Measurements from ENCODE around the gene RPS13. TPM values are rescaled to one million over a fixed set of nuclear protein-coding genes. Genes with fewer than 3 reads are reported as not detected.
"Not testable (repeated sequence)": the region's sequence is repeated elsewhere in the genome, so short reads cannot be mapped to it uniquely, and the experiment has no call there.

The RPS13 gene
- total RNA-seq, 4 donors from 2014 or later, result 543 to 1,614 (median 1,223) TPM

GRCh38 chr11:17036666-17037658 is 40.5 kb downstream of the RPS13 start:
- DNase-seq, result no peak
- H3K27me3 ChIP-seq, result no peaks in the 10 kb centered on the region
- H3K27ac ChIP-seq, result no peak overlapping the region
- H3K4me1 ChIP-seq, result no peaks in the 10 kb centered on the region
- intact Hi-C loops (cut with DNase I), result no loop called here
- H3K36me3 ChIP-seq, result no peaks in the 10 kb centered on the region
- no peak overlapping the region for H3K4me3 ChIP-seq (replicated peaks in 1 of 3)
- WGBS, 2 donors, result 73 to 98% methylated on average over 3 to 4 of the region's 6 CpGs
- no peaks in the 10 kb centered on the region for H3K9me3 ChIP-seq
- TF ChIP-seq, protein P1, sequence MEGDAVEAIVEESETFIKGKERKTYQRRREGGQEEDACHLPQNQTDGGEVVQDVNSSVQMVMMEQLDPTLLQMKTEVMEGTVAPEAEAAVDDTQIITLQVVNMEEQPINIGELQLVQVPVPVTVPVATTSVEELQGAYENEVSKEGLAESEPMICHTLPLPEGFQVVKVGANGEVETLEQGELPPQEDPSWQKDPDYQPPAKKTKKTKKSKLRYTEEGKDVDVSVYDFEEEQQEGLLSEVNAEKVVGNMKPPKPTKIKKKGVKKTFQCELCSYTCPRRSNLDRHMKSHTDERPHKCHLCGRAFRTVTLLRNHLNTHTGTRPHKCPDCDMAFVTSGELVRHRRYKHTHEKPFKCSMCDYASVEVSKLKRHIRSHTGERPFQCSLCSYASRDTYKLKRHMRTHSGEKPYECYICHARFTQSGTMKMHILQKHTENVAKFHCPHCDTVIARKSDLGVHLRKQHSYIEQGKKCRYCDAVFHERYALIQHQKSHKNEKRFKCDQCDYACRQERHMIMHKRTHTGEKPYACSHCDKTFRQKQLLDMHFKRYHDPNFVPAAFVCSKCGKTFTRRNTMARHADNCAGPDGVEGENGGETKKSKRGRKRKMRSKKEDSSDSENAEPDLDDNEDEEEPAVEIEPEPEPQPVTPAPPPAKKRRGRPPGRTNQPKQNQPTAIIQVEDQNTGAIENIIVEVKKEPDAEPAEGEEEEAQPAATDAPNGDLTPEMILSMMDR (IDR thresholded peaks at IDR 0.05), result no peak
- no peak for TF ChIP-seq POLR2A (IDR thresholded peaks at IDR 0.05)

DNA sequence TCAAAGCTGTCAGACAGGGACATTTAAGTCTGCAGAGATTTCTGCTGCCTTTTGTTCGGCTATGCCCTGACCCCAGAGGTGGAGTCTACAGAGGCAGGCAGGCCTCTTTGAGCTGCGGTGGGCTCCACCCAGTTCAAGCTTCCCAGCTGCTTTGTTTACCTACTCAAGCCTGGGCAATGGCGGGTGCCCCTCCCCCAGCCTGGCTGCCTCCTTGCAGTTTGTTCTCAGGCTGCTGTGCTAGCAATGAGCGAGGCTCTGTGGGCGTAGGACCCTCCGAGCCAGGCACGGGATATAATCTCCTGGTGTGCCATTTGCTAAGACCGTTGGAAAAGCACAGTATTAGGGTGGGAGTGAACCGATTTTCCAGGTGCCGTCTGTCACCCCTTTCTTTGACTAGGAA is 43.4 kb downstream of the RPS13 start:
- DNase-seq; H3K27me3 ChIP-seq; H3K36me3 ChIP-seq; H3K9me3 ChIP-seq; H3K4me1 ChIP-seq; intact Hi-C loops (cut with DNase I); H3K4me3 ChIP-seq (replicated peaks in 1 of 3); H3K27ac ChIP-seq: not testable (repeated sequence)
- 88 to 97% methylated on average over 10 of the region's 10 CpGs for WGBS, 2 donors

- 76 to 77% methylated on average over 3 of the region's 3 CpGs for WGBS, 2 donors
- Histone ChIP-seq H3K4me1 (no peaks in the 10 kb centered on the region), H3K4me3 (replicated peaks in 1 of 3) (no peak overlapping the region), H3K27me3 (no peaks in the 10 kb centered on the region), H3K27ac (no peak overlapping the region), H3K9me3 (no peaks in the 10 kb centered on the region), H3K36me3 (no peaks in the 10 kb centered on the region)
- DNase-seq, result no peak
- TF ChIP-seq POLR2A (IDR thresholded peaks at IDR 0.05), result no peak
- TF ChIP-seq, protein P1 (IDR thresholded peaks at IDR 0.05), result no peak
- intact Hi-C loops (cut with DNase I), result no loop called here
These were observed 50.9 kb downstream of the RPS13 start for GRCh38 chr11:17026487-17027082.

GRCh38 chr11:17024924-17025323 is 52.5 kb downstream of the RPS13 start:
- Histone ChIP-seq H3K27ac (no peak overlapping the region), H3K36me3 (no peaks in the 10 kb centered on the region), H3K9me3 (no peaks in the 10 kb centered on the region), H3K4me1 (no peaks in the 10 kb centered on the region), H3K27me3 (no peaks in the 10 kb centered on the region), H3K4me3 (replicated peaks in 1 of 3) (no peak overlapping the region)
- intact Hi-C loops (cut with DNase I), result no loop called here
- no peak for TF ChIP-seq POLR2A (IDR thresholded peaks at IDR 0.05)
- TF ChIP-seq, protein P1 (IDR thresholded peaks at IDR 0.05), result no peak
- 92 to 96% methylated on average over 2 of the region's 2 CpGs for WGBS, 2 donors
- DNase-seq, result no peak

Small RNAs within 50 kb of the gene (small RNA-seq; reads per million reads assigned to genes)
- gene RNU6-593P (not detected), gene SNORD14A (29.9 reads per million, percentile 95 among the genes with 10 or more reads in this experiment), gene SNORD14B (not detected)

Other genes starting within 250 kb of the RPS13 start
- 10 to 100 TPM; 22.5 to 29.0 (median 23.4) TPM for gene PLEKHA7, start 63.3 kb downstream of the RPS13 start, total RNA-seq
- gene PIK3C2A, start 130.3 kb upstream of the RPS13 start, total RNA-seq, result 100 to 1,000 TPM in 3 of 4 donors, 10 to 100 TPM in 1; 94.0 to 207 (median 132) TPM
- gene NUCB2, start 199.1 kb upstream of the RPS13 start, total RNA-seq, result 100 to 1,000 TPM in 3 of 4 donors, 10 to 100 TPM in 1; 73.2 to 152 (median 113) TPM

All from thyroid gland (tissue), 4 donors.